GM21447 (cell line): Measurements from ENCODE around the gene CA5B.
"Not testable (repeated sequence)": the region's sequence is repeated elsewhere in the genome, so short reads cannot be mapped to it uniquely, and the experiment has no call there.

Experiments
- ATAC-seq: cut with Tn5 transposase; IDR thresholded peaks from one replicate; pipeline ENCODE4 v1.9.1; 2021; ENCODE audit not compliant: unreplicated experiment

CA5B gene

GRCh38 chrX:15812192-15812938 lies 74.3 kb downstream of the CA5B start:
- ATAC-seq = no peak

GRCh38 chrX:15813416-15813815 lies 75.3 kb downstream of the CA5B start:
- ATAC-seq = no peak

GRCh38 chrX:15814771-15815365 lies 76.8 kb downstream of the CA5B start:
- ATAC-seq = no peak

- ATAC-seq = peak; percentile 83
Observed at GRCh38 chrX:15815779-15816437, 77.8 kb downstream of the CA5B start.

GRCh38 chrX:15816438-15816809 lies 78.4 kb downstream of the CA5B start:
- no peak for ATAC-seq

- no peak for ATAC-seq
Observed at GRCh38 chrX:15816886-15817285, 78.8 kb downstream of the CA5B start.

GRCh38 chrX:15820106-15821073 lies 82.3 kb downstream of the CA5B start:
- no peak for ATAC-seq

- ATAC-seq = no peak
Observed at GRCh38 chrX:15822922-15823321, 84.9 kb downstream of the CA5B start.

- ATAC-seq = no peak
Observed at GRCh38 chrX:15825936-15826335, 87.9 kb downstream of the CA5B start.

- no peak for ATAC-seq
Observed at GRCh38 chrX:15829217-15829616, 91.1 kb downstream of the CA5B start.

- ATAC-seq = not testable (repeated sequence)
Observed at GRCh38 chrX:15831347-15831746, 93.3 kb downstream of the CA5B start.

GRCh38 chrX:15834053-15834452 lies 96.0 kb downstream of the CA5B start:
- no peak for ATAC-seq

GRCh38 chrX:15834827-15835595 lies 96.9 kb downstream of the CA5B start:
- no peak for ATAC-seq
